ENCODE measurements around the gene MLF1. TPM values are rescaled to one million over a fixed set of nuclear protein-coding genes. Genes with fewer than 3 reads are reported as not detected.

The MLF1 gene
- polyA plus RNA-seq, 3 donors: 50.0 to 63.7 (median 58.1) TPM

GRCh38 chr3:158651192-158651591 lies 80.2 kb downstream of the MLF1 start:
- DNase-seq (ENCODE audit: extremely low read depth in 1 of 11, low read depth in 9 of 11, low spot score in 4 of 11): no peak

GRCh38 chr3:158652463-158652862 lies 81.5 kb downstream of the MLF1 start:
- DNase-seq (ENCODE audit: extremely low read depth in 1 of 11, low read depth in 9 of 11, low spot score in 4 of 11): no peak

Other genes with a start within 250 kb of the MLF1 start
- gene GFM1, start 73.3 kb downstream of the MLF1 start, polyA plus RNA-seq (ENCODE audit: insufficient read length in 3 of 3): 10 to 100 TPM; 44.4 to 52.5 (median 48.9) TPM
- gene LXN, start 101.5 kb downstream of the MLF1 start, polyA plus RNA-seq (ENCODE audit: insufficient read length in 3 of 3): 10 to 100 TPM; 26.9 to 29.5 (median 27.2) TPM
- 10 to 100 TPM in 2 of 3 donors, 1 to 10 TPM in 1; 8.1 to 24.2 (median 11.7) TPM for gene RARRES1, start 161.3 kb downstream of the MLF1 start, polyA plus RNA-seq (ENCODE audit: insufficient read length in 3 of 3)
- 10 to 100 TPM; 47.3 to 53.9 (median 53.1) TPM for gene MFSD1, start 230.9 kb downstream of the MLF1 start, polyA plus RNA-seq (ENCODE audit: insufficient read length in 3 of 3)